HCT116 (cell line): ENCODE data around the gene ZNF48. TPM values are rescaled to one million over a fixed set of nuclear protein-coding genes. Genes with fewer than 3 reads are reported as not detected.
A peak's percentile ranks its signal among the peaks of the same experiment; 100 is the strongest.

ENCODE experiments used
- ATAC-seq: fragments of 200-7000 bp; cut with Tn5 transposase; 2 replicates; pipeline ENCODE4 v1.9.1; 2020; ENCODE audit warnings: mild to moderate bottlenecking, moderate library complexity
- BruUV-seq: library from RNA; stranded (reverse); fragments of 400-500 nt; replicated peaks from 2 replicates; lab custom pipeline; 2021; lab: Mats Ljungman, UMichigan
- CTCF ChIA-PET: fragments of 300-600 bp; sonication (Branson Sonifier 250); formaldehyde crosslinking; loops from one replicate; lab custom pipeline; 2021; ENCODE audit warnings: antibody characterized with exemption; lab: Charles Lee
- POLR2A ChIA-PET: fragments of 300-600, 350-600 bp; sonication (Branson Sonifier 250); formaldehyde crosslinking; loops from one replicate; lab custom pipeline; 2021; ENCODE audit warnings: antibody characterized with exemption; lab: Charles Lee
- RAD21 ChIA-PET, 2 experiments: fragments of 300-600 bp; sonication (Branson Sonifier 250); formaldehyde crosslinking; loops; one replicate each; lab custom pipeline; 2023; ENCODE audit warnings: low total read pairs in 2 of 2; ENCODE audit not compliant: uncharacterized antibody in 2 of 2, unreplicated experiment in 2 of 2, low non-redundant PET in 1 of 2; lab: Charles Lee
- DNase-seq: peaks from one replicate; pipeline ENCODE4 v3.0.0-alpha.2; 2010; ENCODE audit warnings: low read depth, low spot score
- H2AFZ ChIP-seq: fragments of 200-600 bp; shearing (Covaris generic), sonication (generic); 2 replicates; pipeline ENCODE4 v1.6.1; 2017; ENCODE audit warnings: low read depth, mixed run types, mixed read lengths, antibody characterized with exemption, low read length; ENCODE audit not compliant: poor library complexity, severe bottlenecking
- H3K27ac ChIP-seq: 2 replicates; pipeline ENCODE4 v1.5.1; 2012; ENCODE audit warnings: low read depth, low read length
- H3K27me3 ChIP-seq: fragments of 200-600 bp; sonication (generic); 2 replicates; pipeline ENCODE4 v1.6.1; 2016; ENCODE audit warnings: mixed run types, low read length, mixed read lengths; ENCODE audit not compliant: insufficient read depth
- H3K36me3 ChIP-seq, 2 experiments: fragments of 200-500 bp in 1 of 2; fragments of 200-600 bp in 1 of 2; sonication (Bioruptor generic) in 1 of 2; sonication (generic) in 1 of 2; 2 replicates each; pipeline versions ENCODE4 v1.5.1 to v1.6.1; 2014 to 2016; ENCODE audit warnings: low read length in 2 of 2, inconsistent platforms in 1 of 2, mixed read lengths in 1 of 2, mixed run types in 1 of 2; ENCODE audit not compliant: insufficient read depth in 2 of 2, control insufficient read depth in 1 of 2
- H3K4me1 ChIP-seq, 2 experiments: fragments of 200-600 bp in 1 of 2; sonication (generic) in 1 of 2; 2 replicates each; pipeline versions ENCODE4 v1.5.1 to v1.6.1; 2012 to 2017; ENCODE audit warnings: low read length in 2 of 2, inconsistent platforms in 1 of 2, mild to moderate bottlenecking in 1 of 2, mixed read lengths in 1 of 2, mixed run types in 1 of 2, moderate library complexity in 1 of 2; ENCODE audit not compliant: insufficient read depth in 2 of 2, control insufficient read depth in 1 of 2
- H3K4me2 ChIP-seq: fragments of 200-600 bp; sonication (generic); 2 replicates; pipeline ENCODE4 v1.6.1; 2017; ENCODE audit warnings: mixed run types, low read length, mixed read lengths
- H3K4me3 ChIP-seq, 2 experiments: fragments of 200-600 bp in 1 of 2; sonication (generic) in 1 of 2; replicated peaks in 1 of 2; 2 replicates each; pipeline ENCODE4 v1.5.1; 2011 to 2016; ENCODE audit warnings: low read length in 2 of 2, control low read depth in 1 of 2, low read depth in 1 of 2, mild to moderate bottlenecking in 1 of 2, mixed read lengths in 1 of 2, mixed run types in 1 of 2
- H3K79me2 ChIP-seq: fragments of 200-600 bp; sonication (generic); 2 replicates; pipeline ENCODE4 v1.6.1; 2017; ENCODE audit warnings: mild to moderate bottlenecking, mixed run types, low read length, moderate library complexity, mixed read lengths; ENCODE audit not compliant: insufficient read depth
- H3K9ac ChIP-seq: fragments of 200-600 bp; sonication (generic); 2 replicates; pipeline ENCODE4 v1.6.1; 2016; ENCODE audit warnings: low read length, mixed read lengths
- H3K9me2 ChIP-seq: fragments of 200-600 bp; sonication (generic), shearing (Covaris generic); 2 replicates; pipeline ENCODE4 v1.6.1; 2017; ENCODE audit warnings: mixed run types, mild to moderate bottlenecking, moderate library complexity; ENCODE audit not compliant: insufficient read depth
- H3K9me3 ChIP-seq, 2 experiments: fragments of 200-500 bp in 1 of 2; fragments of 200-600 bp in 1 of 2; sonication (Bioruptor generic) in 1 of 2; sonication (generic) in 1 of 2; 2 replicates each; pipeline ENCODE4 v1.6.1; 2014 to 2017; ENCODE audit warnings: low read length in 2 of 2, mixed read lengths in 2 of 2, inconsistent platforms in 1 of 2, low read depth in 1 of 2, mild to moderate bottlenecking in 1 of 2, mixed run types in 1 of 2, moderate library complexity in 1 of 2; ENCODE audit not compliant: control insufficient read depth in 1 of 2, insufficient read depth in 1 of 2
- H4K20me1 ChIP-seq: fragments of 200-600 bp; sonication (generic), shearing (Covaris generic); 2 replicates; pipeline ENCODE4 v1.6.1; 2017; ENCODE audit warnings: mixed run types, mild to moderate bottlenecking, moderate library complexity; ENCODE audit not compliant: insufficient read depth
- EGR1 ChIP-seq: IDR thresholded peaks from 2 replicates; pipeline ENCODE4 v1.6.1; 2012; ENCODE audit warnings: low read depth
- ELF1 ChIP-seq: IDR thresholded peaks from 2 replicates; pipeline ENCODE4 v1.6.1; 2012; ENCODE audit warnings: low read depth, borderline replicate concordance
- EZH2 ChIP-seq: fragments of 200-600 bp; sonication (generic); IDR thresholded peaks from 2 replicates; pipeline ENCODE4 v1.6.1; 2017; ENCODE audit warnings: antibody characterized with exemption, mixed run types
- FOSL1 ChIP-seq: IDR thresholded peaks from 2 replicates; pipeline ENCODE4 v1.6.1; 2012; ENCODE audit warnings: low read depth
- JUND ChIP-seq: IDR thresholded peaks from 2 replicates; pipeline ENCODE4 v1.6.1; 2012
- POLR2A ChIP-seq: IDR thresholded peaks from 2 replicates; pipeline ENCODE4 v1.7.0; 2011; ENCODE audit warnings: borderline replicate concordance; ENCODE audit not compliant: insufficient read depth, insufficient read length; ENCODE audit errors: extremely low read depth
- POLR2AphosphoS5 ChIP-seq: IDR thresholded peaks from 2 replicates; pipeline ENCODE4 v1.6.1; 2011; ENCODE audit warnings: mild to moderate bottlenecking, low read depth, low read length, moderate library complexity
- RAD21 ChIP-seq: IDR thresholded peaks from 2 replicates; pipeline ENCODE4 v1.6.1; 2012; ENCODE audit warnings: low read depth, mild to moderate bottlenecking
- SIN3A ChIP-seq: IDR thresholded peaks from 2 replicates; pipeline ENCODE4 v1.6.1; 2012; ENCODE audit warnings: low read depth
- SP1 ChIP-seq: IDR thresholded peaks from 2 replicates; pipeline ENCODE4 v1.6.1; 2012; ENCODE audit warnings: low read depth
- SRF ChIP-seq: IDR thresholded peaks from 2 replicates; pipeline ENCODE4 v1.6.1; 2012; ENCODE audit warnings: low read depth
- TCF7L2 ChIP-seq: IDR thresholded peaks from 2 replicates; pipeline ENCODE4 v1.7.0; 2011; ENCODE audit warnings: borderline replicate concordance, inconsistent platforms; ENCODE audit not compliant: insufficient read depth, insufficient read length; ENCODE audit errors: extremely low read depth
- ZBTB33 ChIP-seq: IDR thresholded peaks from 2 replicates; pipeline ENCODE4 v1.6.1; 2011; ENCODE audit warnings: mild to moderate bottlenecking, low read length, moderate library complexity; ENCODE audit not compliant: insufficient replicate concordance; ENCODE audit errors: extremely low read depth
- intact Hi-C: fragments of 100-400 bp; cut with micrococcal nuclease; formaldehyde crosslinking; loops from 2 replicates; pipeline ENCODE4 v1.10.0; 2022
- total RNA-seq: library from RNA; stranded (reverse); gene quantifications from one replicate; pipeline ENCODE4 v1.2.1, GENCODE V29; 2021; ENCODE audit not compliant: unreplicated experiment
- TF ChIP-seq, protein P1 (sequence below), 3 experiments: fragments of 200-600 bp in 1 of 3; sonication (generic) in 1 of 3; IDR thresholded peaks in 2 of 3; conservative IDR thresholded peaks in 1 of 3; 2 replicates each; pipeline ENCODE4 v1.5.1; 2012 to 2017; ENCODE audit warnings: low read depth in 2 of 3, low read length in 2 of 3, antibody characterized with exemption in 1 of 3, borderline replicate concordance in 1 of 3, control low read depth in 1 of 3, mild to moderate bottlenecking in 1 of 3, mixed read lengths in 1 of 3, mixed run types in 1 of 3, moderate library complexity in 1 of 3; ENCODE audit not compliant: insufficient read depth in 1 of 3
- TF ChIP-seq, protein P2 (sequence below): IDR thresholded peaks from 2 replicates; pipeline ENCODE4 v1.6.1; 2012; ENCODE audit warnings: low read depth

ZNF48 gene
- total RNA-seq, 1 experiment from 2014 or later, result 17.9 TPM

DNA sequence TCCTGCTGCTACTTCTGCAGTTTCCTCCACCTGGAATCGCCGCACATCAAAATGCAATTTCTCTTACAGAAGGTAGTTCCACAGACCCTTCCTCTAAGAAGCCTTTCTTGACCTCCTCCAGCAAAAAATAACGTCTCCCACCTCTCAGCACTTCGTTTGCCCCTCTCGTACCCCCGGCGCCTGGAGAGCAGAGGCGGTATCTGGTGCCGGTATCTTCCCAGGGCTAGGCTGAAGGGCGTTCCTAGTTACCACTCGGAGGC is 34.1 kb downstream of the ZNF48 start:
- H3K9ac ChIP-seq, result peak overlapping the region; percentile 96
- DNase-seq (no peak), ATAC-seq (no peak; the same call in 1 of the 2 replicates)
- intact Hi-C loops, result no loop called here
- BruUV-seq, result TSS peak; percentile 65
- no peaks in the 10 kb centered on the region for H3K9me2 ChIP-seq
- peaks cover 6 to 30% of the 10 kb centered on the region in 2 experiments; a peak in 3 of 4 replicates for H3K36me3 ChIP-seq
- peaks cover 53% of the 10 kb centered on the region for H3K79me2 ChIP-seq
- CTCF ChIA-PET, result interaction anchor here (0.6 to 2.4 kb wide), 45 partner anchors 10 to 524 kb away, joined by 3 to 52 read pairs (median 5); partner anchors contain the start of genes FBRS, PRR14, TBC1D10B and TBX6
- H3K9me3 ChIP-seq, result no peaks in the 10 kb centered on the region
- H3K4me3 ChIP-seq, result peak overlapping the region; percentile 89 to 94
- TF ChIP-seq FOSL1, result no peak
- TF ChIP-seq TCF7L2, result no peak
- TF ChIP-seq POLR2AphosphoS5, result no peak
- no peak for TF ChIP-seq SRF
- no peak for TF ChIP-seq EGR1
- TF ChIP-seq SP1, result no peak
- TF ChIP-seq, protein P1, sequence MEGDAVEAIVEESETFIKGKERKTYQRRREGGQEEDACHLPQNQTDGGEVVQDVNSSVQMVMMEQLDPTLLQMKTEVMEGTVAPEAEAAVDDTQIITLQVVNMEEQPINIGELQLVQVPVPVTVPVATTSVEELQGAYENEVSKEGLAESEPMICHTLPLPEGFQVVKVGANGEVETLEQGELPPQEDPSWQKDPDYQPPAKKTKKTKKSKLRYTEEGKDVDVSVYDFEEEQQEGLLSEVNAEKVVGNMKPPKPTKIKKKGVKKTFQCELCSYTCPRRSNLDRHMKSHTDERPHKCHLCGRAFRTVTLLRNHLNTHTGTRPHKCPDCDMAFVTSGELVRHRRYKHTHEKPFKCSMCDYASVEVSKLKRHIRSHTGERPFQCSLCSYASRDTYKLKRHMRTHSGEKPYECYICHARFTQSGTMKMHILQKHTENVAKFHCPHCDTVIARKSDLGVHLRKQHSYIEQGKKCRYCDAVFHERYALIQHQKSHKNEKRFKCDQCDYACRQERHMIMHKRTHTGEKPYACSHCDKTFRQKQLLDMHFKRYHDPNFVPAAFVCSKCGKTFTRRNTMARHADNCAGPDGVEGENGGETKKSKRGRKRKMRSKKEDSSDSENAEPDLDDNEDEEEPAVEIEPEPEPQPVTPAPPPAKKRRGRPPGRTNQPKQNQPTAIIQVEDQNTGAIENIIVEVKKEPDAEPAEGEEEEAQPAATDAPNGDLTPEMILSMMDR (IDR thresholded peaks at IDR 0.05 in 2 of 3, conservative IDR thresholded peaks at IDR 0.05 in 1 of 3; ENCODE audit: borderline replicate concordance in 1 of 3, insufficient read depth in 1 of 3, low read depth in 2 of 3, low read length in 2 of 3), result no peak
- TF ChIP-seq EZH2, result no peak
- no peak for TF ChIP-seq JUND
- TF ChIP-seq SIN3A, result no peak
- TF ChIP-seq ELF1, result no peak
- TF ChIP-seq POLR2A, result no peak
- TF ChIP-seq RAD21, result no peak
- TF ChIP-seq, protein P2, sequence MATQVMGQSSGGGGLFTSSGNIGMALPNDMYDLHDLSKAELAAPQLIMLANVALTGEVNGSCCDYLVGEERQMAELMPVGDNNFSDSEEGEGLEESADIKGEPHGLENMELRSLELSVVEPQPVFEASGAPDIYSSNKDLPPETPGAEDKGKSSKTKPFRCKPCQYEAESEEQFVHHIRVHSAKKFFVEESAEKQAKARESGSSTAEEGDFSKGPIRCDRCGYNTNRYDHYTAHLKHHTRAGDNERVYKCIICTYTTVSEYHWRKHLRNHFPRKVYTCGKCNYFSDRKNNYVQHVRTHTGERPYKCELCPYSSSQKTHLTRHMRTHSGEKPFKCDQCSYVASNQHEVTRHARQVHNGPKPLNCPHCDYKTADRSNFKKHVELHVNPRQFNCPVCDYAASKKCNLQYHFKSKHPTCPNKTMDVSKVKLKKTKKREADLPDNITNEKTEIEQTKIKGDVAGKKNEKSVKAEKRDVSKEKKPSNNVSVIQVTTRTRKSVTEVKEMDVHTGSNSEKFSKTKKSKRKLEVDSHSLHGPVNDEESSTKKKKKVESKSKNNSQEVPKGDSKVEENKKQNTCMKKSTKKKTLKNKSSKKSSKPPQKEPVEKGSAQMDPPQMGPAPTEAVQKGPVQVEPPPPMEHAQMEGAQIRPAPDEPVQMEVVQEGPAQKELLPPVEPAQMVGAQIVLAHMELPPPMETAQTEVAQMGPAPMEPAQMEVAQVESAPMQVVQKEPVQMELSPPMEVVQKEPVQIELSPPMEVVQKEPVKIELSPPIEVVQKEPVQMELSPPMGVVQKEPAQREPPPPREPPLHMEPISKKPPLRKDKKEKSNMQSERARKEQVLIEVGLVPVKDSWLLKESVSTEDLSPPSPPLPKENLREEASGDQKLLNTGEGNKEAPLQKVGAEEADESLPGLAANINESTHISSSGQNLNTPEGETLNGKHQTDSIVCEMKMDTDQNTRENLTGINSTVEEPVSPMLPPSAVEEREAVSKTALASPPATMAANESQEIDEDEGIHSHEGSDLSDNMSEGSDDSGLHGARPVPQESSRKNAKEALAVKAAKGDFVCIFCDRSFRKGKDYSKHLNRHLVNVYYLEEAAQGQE, result no peak
- no peak for TF ChIP-seq ZBTB33
- peak overlapping the region; percentile 89 for H3K4me2 ChIP-seq
- RAD21 ChIA-PET, result interaction anchor here (0.6 to 1.6 kb wide), 12 partner anchors 11 to 221 kb away, joined by 3 to 18 read pairs (median 4); partner anchors contain the start of genes CD2BP2 (in 1 of the 2), PRR14 (in 1 of the 2), ZNF688 (in 1 of the 2) and ZNF747 (in 1 of the 2)
- H2AFZ ChIP-seq, result no peak overlapping the region
- peaks cover 8 to 29% of the 10 kb centered on the region in 2 experiments for H3K4me1 ChIP-seq
- H3K27ac ChIP-seq, result peak overlapping the region; percentile 66
- no peaks in the 10 kb centered on the region for H4K20me1 ChIP-seq
- no peaks in the 10 kb centered on the region for H3K27me3 ChIP-seq
- POLR2A ChIA-PET, result interaction anchor here (0.5 to 1.6 kb wide), 15 partner anchors 11 to 507 kb away, joined by 3 to 15 read pairs (median 4); partner anchors contain the start of genes PRR14, SEPHS2, ZNF48 and ZNF689
